22Rv1 (cell line): ENCODE results near the gene GGTLC1.
"Not testable (repeated sequence)": the region's sequence is repeated elsewhere in the genome, so short reads cannot be mapped to it uniquely, and the experiment has no call there.

Experiments used
- ZFX ChIP-seq: fragments of 450-650 bp; IDR thresholded peaks from 2 replicates; pipeline ENCODE4 v1.6.1; 2017; ENCODE audit warnings: antibody characterized with exemption, borderline replicate concordance
- TF ChIP-seq, protein P1 (sequence below): fragments of 450-650 bp; IDR thresholded peaks from 2 replicates; pipeline ENCODE4 v1.5.1; 2017; ENCODE audit warnings: mild to moderate bottlenecking

- TF ChIP-seq, protein P1, sequence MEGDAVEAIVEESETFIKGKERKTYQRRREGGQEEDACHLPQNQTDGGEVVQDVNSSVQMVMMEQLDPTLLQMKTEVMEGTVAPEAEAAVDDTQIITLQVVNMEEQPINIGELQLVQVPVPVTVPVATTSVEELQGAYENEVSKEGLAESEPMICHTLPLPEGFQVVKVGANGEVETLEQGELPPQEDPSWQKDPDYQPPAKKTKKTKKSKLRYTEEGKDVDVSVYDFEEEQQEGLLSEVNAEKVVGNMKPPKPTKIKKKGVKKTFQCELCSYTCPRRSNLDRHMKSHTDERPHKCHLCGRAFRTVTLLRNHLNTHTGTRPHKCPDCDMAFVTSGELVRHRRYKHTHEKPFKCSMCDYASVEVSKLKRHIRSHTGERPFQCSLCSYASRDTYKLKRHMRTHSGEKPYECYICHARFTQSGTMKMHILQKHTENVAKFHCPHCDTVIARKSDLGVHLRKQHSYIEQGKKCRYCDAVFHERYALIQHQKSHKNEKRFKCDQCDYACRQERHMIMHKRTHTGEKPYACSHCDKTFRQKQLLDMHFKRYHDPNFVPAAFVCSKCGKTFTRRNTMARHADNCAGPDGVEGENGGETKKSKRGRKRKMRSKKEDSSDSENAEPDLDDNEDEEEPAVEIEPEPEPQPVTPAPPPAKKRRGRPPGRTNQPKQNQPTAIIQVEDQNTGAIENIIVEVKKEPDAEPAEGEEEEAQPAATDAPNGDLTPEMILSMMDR, result not testable (repeated sequence)
- TF ChIP-seq ZFX, result not testable (repeated sequence)
These were observed 387 bp upstream of the GGTLC1 start for GRCh38 chr20:23988966-23989365.
